Measurements from ENCODE around the gene KIF5A. TPM values are rescaled to one million over a fixed set of nuclear protein-coding genes. Genes with fewer than 3 reads are reported as not detected.

The KIF5A gene
- total and polyA plus RNA-seq, 2 of the 13 experiments (the other 11 are each of a cell fraction or from before 2014, with no cell fraction given): 1.6 to 11.9 TPM

DNA sequence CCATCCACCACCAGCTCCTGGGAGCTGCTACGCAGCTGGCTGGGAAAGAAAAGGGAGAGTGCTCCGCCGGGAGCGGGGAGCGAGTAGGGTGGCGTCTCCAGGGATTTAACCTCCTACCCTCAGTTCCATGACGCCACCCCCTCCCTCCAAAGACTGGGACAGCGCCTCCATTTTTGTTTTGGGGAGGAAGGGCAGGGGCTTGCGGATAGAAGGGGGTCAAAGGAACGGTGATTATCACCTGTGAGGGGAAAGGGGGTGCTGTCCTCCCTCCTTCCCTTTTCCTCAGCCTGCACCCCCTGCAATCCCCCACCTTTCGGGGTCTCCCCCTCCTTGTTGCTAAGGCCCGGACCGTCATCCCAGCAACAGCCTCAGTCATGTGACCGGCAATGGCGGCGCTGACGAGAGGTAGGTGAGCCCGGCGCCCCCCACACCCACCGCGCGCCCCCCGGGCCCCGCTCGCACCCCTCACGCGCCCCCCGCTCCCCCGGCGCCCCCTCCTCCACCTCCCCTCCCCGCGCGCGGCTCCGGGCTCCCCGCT lies 54.7 kb downstream of the KIF5A start, which contains the start of gene DTX3:
Gene DTX3 (plus strand): TSS at position 371 of the 538 bp plus-strand sequence. CDS start 1,694 bp downstream, outside the sequence.
- peak within 1 kb of the TSS; percentile 79 to 84 (median 80) for H3K4me3 ChIP-seq (replicated peaks in 1 of 3; ENCODE audit: insufficient read depth in 1 of 3, low read depth in 2 of 3, low read length in 3 of 3)
- H3K79me2 ChIP-seq (ENCODE audit: insufficient read depth, low read length): no peaks in the 10 kb centered on the region
- WGBS (ENCODE audit: low lambda C conversion rate): 26% methylated on average over 29 of the region's 36 CpGs
- H3K9me3 ChIP-seq (ENCODE audit: low read length): no peaks in the 10 kb centered on the region
- peak within 1 kb of the TSS; percentile 26 for H3K27ac ChIP-seq (ENCODE audit: extremely low read length, insufficient read depth, low read length)
- peak within 1 kb of the TSS; percentile 92 for H3K4me2 ChIP-seq (ENCODE audit: low read depth, low read length)
- in situ Hi-C loops (cut with HindIII; ENCODE audit: extremely low pct_ligation_motif_present, low pct_unique_long_range_greater_than_20kb) (no loop called here), intact Hi-C loops (cut with micrococcal nuclease; ENCODE audit: unreplicated experiment) (no loop called here)
- H3K27me3 ChIP-seq (ENCODE audit: control insufficient read depth in 1 of 2, insufficient read depth in 2 of 2, low read length in 2 of 2): peaks cover 0 to 14% of the 10 kb centered on the region in 2 experiments; a peak in 1 of 5 replicates
- H3K36me3 ChIP-seq (replicated peaks in 1 of 2; ENCODE audit: control insufficient read depth in 1 of 2, insufficient read depth in 2 of 2, low read length in 2 of 2): peaks cover 6 to 12% of the 10 kb centered on the region in 2 experiments; a peak in 3 of 5 replicates
- H2AFZ ChIP-seq (ENCODE audit: low read length): no peak within 1 kb of the TSS
- ChIA-PET POLR2A (interaction anchor here (0.9 to 5.4 kb wide), 6 partner anchors 13 to 89 kb away, joined by 3 to 26 read pairs (median 4); partner anchors contain the start of gene PIP4K2C), CTCF (ENCODE audit: low intra/inter-chr PET ratio, low total read pairs) (no interaction called here)
- no peaks in the 10 kb centered on the region; the same call in 1 of the 2 replicates for H4K20me1 ChIP-seq (ENCODE audit: insufficient read depth, low read length)
- peaks cover 27% of the 10 kb centered on the region for H3K4me1 ChIP-seq (ENCODE audit: insufficient read depth, low read length)
- no TSS peak for BruUV-seq (replicated peaks)
- peak; percentile 25 for ATAC-seq
- no peak for FAIRE-seq
- no peak for DNase-seq (ENCODE audit: low spot score)
- H3K9ac ChIP-seq (ENCODE audit: insufficient read depth, low read depth, low read length): peak within 1 kb of the TSS; percentile 67
- TF ChIP-seq ZC3H13 (CRISPR knock-in tag; IDR thresholded peaks at IDR 0.05) (no peak), NFKB2 (CRISPR knock-in tag; IDR thresholded peaks at IDR 0.05; ENCODE audit: borderline replicate concordance) (no peak), ZFY (CRISPR knock-in tag; IDR thresholded peaks at IDR 0.05) (0 out of 2 replicates have a peak, but pooled peaks have one; percentile 20), SRSF9 (IDR thresholded peaks at IDR 0.05; ENCODE audit: borderline replicate concordance, insufficient read depth, low read depth, low read length, poor library complexity, severe bottlenecking) (no peak), ZNF543 (CRISPR knock-in tag; IDR thresholded peaks at IDR 0.05) (no peak), RFX5 (IDR thresholded peaks at IDR 0.05; ENCODE audit: low read depth, low read length) (0 out of 2 replicates have a peak, but pooled peaks have one; percentile 8), KLF12 (CRISPR knock-in tag; IDR thresholded peaks at IDR 0.05; ENCODE audit: borderline replicate concordance) (no peak)
- TF ChIP-seq, protein P1, sequence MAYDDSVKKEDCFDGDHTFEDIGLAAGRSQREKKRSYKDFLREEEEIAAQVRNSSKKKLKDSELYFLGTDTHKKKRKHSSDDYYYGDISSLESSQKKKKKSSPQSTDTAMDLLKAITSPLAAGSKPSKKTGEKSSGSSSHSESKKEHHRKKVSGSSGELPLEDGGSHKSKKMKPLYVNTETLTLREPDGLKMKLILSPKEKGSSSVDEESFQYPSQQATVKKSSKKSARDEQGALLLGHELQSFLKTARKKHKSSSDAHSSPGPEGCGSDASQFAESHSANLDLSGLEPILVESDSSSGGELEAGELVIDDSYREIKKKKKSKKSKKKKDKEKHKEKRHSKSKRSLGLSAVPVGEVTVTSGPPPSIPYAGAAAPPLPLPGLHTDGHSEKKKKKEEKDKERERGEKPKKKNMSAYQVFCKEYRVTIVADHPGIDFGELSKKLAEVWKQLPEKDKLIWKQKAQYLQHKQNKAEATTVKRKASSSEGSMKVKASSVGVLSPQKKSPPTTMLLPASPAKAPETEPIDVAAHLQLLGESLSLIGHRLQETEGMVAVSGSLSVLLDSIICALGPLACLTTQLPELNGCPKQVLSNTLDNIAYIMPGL (CRISPR knock-in tag; IDR thresholded peaks at IDR 0.05; ENCODE audit: borderline replicate concordance in 1 of 2, low read depth in 1 of 2): 0 out of 4 replicates have a peak, but pooled peaks of 1 of the 2 experiments have one; percentile 24
- TF ChIP-seq, protein P2, sequence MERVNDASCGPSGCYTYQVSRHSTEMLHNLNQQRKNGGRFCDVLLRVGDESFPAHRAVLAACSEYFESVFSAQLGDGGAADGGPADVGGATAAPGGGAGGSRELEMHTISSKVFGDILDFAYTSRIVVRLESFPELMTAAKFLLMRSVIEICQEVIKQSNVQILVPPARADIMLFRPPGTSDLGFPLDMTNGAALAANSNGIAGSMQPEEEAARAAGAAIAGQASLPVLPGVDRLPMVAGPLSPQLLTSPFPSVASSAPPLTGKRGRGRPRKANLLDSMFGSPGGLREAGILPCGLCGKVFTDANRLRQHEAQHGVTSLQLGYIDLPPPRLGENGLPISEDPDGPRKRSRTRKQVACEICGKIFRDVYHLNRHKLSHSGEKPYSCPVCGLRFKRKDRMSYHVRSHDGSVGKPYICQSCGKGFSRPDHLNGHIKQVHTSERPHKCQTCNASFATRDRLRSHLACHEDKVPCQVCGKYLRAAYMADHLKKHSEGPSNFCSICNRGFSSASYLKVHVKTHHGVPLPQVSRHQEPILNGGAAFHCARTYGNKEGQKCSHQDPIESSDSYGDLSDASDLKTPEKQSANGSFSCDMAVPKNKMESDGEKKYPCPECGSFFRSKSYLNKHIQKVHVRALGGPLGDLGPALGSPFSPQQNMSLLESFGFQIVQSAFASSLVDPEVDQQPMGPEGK (CRISPR knock-in tag; IDR thresholded peaks at IDR 0.05): 0 out of 2 replicates have a peak, but pooled peaks have one; percentile 10
- TF ChIP-seq, protein P3, sequence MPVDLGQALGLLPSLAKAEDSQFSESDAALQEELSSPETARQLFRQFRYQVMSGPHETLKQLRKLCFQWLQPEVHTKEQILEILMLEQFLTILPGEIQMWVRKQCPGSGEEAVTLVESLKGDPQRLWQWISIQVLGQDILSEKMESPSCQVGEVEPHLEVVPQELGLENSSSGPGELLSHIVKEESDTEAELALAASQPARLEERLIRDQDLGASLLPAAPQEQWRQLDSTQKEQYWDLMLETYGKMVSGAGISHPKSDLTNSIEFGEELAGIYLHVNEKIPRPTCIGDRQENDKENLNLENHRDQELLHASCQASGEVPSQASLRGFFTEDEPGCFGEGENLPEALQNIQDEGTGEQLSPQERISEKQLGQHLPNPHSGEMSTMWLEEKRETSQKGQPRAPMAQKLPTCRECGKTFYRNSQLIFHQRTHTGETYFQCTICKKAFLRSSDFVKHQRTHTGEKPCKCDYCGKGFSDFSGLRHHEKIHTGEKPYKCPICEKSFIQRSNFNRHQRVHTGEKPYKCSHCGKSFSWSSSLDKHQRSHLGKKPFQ (CRISPR knock-in tag; IDR thresholded peaks at IDR 0.05; ENCODE audit: insufficient replicate concordance): no peak
- TF ChIP-seq, protein P4, sequence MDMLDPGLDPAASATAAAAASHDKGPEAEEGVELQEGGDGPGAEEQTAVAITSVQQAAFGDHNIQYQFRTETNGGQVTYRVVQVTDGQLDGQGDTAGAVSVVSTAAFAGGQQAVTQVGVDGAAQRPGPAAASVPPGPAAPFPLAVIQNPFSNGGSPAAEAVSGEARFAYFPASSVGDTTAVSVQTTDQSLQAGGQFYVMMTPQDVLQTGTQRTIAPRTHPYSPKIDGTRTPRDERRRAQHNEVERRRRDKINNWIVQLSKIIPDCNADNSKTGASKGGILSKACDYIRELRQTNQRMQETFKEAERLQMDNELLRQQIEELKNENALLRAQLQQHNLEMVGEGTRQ (IDR thresholded peaks at IDR 0.05; ENCODE audit: low read depth, low read length): no peak
- TF ChIP-seq, protein P4 (CRISPR knock-in tag; IDR thresholded peaks at IDR 0.05; ENCODE audit: borderline replicate concordance): peak; percentile 53; the same call in 1 of the 2 replicates
- TF ChIP-seq, protein P5, sequence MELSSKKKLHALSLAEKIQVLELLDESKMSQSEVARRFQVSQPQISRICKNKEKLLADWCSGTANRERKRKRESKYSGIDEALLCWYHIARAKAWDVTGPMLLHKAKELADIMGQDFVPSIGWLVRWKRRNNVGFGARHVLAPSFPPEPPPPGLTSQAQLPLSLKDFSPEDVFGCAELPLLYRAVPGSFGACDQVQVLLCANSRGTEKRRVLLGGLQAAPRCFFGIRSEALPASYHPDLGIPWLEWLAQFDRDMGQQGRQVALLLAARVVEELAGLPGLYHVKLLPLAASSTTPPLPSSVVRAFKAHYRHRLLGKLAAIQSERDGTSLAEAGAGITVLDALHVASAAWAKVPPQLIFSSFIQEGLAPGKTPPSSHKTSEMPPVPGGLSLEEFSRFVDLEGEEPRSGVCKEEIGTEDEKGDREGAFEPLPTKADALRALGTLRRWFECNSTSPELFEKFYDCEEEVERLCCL (CRISPR knock-in tag; IDR thresholded peaks at IDR 0.05; ENCODE audit: borderline replicate concordance): no peak
